Activated CD4-positive, alpha-beta memory T cell treated with anti-CD3 and anti-CD28 coated beads, Interleukin-2, amount 10 ng/mL, durations not matched to agents 7 days and 5 days (primary cell): ENCODE measurements around the gene CLCN4. TPM values are rescaled to one million over a fixed set of nuclear protein-coding genes. Genes with fewer than 3 reads are reported as not detected.

Source experiments
- CTCF ChIA-PET: fragments of 350-600 bp; sonication (Branson Sonifier 250); formaldehyde crosslinking; loops from one replicate; lab custom pipeline; 2021; ENCODE audit warnings: antibody characterized with exemption, inconsistent platforms; lab: Charles Lee
- POLR2A ChIA-PET: fragments of 350-600 bp; sonication (Branson Sonifier 250); formaldehyde crosslinking; loops from one replicate; lab custom pipeline; 2021; ENCODE audit warnings: antibody characterized with exemption; lab: Charles Lee
- DNase-seq: peaks from one replicate; pipeline ENCODE4 v3.0.0-alpha.2; 2020
- H3K27ac Mint-ChIP-seq: one replicate; pipeline ENCODE4 v1.8.0; 2021; ENCODE audit warnings: mild to moderate bottlenecking, mixed read lengths
- H3K27me3 Mint-ChIP-seq: one replicate; pipeline ENCODE4 v1.8.0; 2021; ENCODE audit warnings: mixed read lengths
- H3K36me3 Mint-ChIP-seq: one replicate; pipeline ENCODE4 v1.8.0; 2021; ENCODE audit warnings: low read depth, mixed read lengths
- H3K4me1 Mint-ChIP-seq: one replicate; pipeline ENCODE4 v1.8.0; 2021; ENCODE audit warnings: mixed read lengths
- H3K4me3 Mint-ChIP-seq: one replicate; pipeline ENCODE4 v1.8.0; 2021; ENCODE audit warnings: mild to moderate bottlenecking, mixed read lengths
- H3K9me3 Mint-ChIP-seq: one replicate; pipeline ENCODE4 v1.8.0; 2021; ENCODE audit warnings: mixed read lengths
- total RNA-seq, 2 experiments: library from RNA; stranded (reverse); gene quantifications; one replicate each; pipeline ENCODE4 v1.2.3, GENCODE V29; 2021

The CLCN4 gene
- total RNA-seq, 2 experiments from 2014 or later, result not detected

DNA sequence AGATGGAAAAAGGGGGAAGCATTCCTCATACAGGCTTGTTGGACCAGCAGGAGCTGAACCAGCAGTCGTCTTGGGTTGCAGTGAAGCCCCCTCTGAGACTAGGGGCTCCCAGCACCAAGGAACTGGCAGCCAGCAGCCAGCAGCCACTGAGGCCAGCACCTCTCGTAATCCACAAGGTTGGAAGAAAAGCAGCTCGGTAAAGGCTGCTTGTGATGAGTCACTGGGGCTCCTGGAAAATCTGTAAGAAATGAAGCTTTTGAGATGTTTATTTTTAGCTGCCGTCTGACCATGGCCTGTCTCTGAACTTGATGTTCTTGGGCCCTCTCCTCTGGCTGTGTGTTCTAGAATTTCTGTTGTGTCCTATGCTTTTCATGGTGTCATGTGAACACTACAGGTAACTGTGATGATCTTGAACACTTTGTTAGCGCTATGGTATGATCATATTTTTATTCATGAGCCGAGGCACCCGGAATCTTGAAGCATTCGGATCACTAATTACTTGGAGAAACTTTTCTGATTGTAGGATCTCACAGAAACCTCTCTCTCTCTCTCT lies 18.6 kb downstream of the CLCN4 start:
- Mint-ChIP-seq H3K4me1 (peaks cover 10% of the 10 kb centered on the region), H3K27me3 (peaks cover 2% of the 10 kb centered on the region), H3K9me3 (no peaks in the 10 kb centered on the region), H3K27ac (no peak overlapping the region), H3K36me3 (no peaks in the 10 kb centered on the region), H3K4me3 (no peak overlapping the region)
- DNase-seq, result no peak
- POLR2A ChIA-PET, result no interaction called here
- CTCF ChIA-PET, result no interaction called here

DNA sequence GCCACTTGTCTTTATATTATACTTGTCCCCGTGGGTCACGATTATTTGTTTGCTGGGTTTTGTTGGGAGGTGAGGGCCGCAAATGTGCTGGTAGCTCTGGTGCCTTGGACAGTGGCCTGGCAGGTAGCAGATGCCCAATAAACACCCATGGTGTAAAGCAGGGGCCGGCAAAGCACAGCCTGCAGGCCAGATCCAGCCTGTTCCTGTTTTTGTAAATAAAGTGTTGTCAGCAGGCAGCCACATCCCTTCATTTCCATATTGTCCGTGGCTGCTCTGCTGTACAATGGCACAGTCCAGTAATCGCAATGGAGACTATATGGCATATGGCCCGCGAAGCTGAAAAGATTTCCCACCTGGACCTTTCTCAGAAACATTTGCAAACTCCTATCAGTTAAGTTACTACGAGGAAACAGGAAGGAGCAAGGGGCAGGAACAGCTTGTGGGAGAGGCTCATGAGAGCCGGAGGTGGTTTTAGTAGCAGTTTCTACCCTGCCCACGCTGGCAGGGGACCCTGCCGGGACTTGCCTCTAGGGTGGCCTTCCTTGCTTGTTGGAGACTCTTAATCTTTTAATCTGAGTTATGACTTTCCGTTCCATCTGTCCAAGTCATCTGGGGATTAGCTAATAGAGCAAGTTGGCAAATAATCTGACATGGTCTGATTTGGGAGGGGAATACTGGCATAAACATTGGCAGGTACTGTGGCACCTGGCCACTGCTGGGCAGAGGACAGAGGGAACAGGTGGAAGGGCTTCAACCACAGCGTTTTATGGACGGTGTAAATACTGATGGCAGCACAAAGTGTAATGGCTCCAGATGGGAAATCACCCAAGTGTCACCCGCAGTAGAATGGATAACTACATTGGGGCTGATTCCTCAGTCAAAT lies 19.6 kb downstream of the CLCN4 start:
- no peak for DNase-seq
- POLR2A ChIA-PET, result no interaction called here
- Mint-ChIP-seq H3K27ac (no peak overlapping the region), H3K27me3 (peaks cover 2% of the 10 kb centered on the region), H3K36me3 (no peaks in the 10 kb centered on the region), H3K4me3 (no peak overlapping the region), H3K9me3 (no peaks in the 10 kb centered on the region), H3K4me1 (peaks cover 10% of the 10 kb centered on the region)
- CTCF ChIA-PET, result no interaction called here

DNA sequence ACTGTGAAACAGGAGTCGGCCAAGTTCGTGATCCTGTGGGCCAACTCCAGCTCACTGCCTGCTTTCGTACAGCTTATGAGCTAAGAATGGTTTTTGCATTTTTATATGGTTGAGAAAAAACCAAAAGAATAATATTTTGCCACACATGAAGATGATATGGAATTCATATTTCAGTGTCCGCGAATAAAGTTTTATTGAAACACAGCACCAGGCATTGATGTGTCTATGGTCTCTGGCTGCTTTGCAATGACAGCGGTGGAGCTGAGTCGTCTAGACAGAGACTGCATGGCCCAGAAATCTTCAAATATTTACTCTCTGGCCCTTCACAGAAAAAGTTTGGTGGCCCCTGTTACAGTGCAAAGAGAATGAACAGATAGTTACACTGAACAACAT lies 20.2 kb downstream of the CLCN4 start:
- no peaks in the 10 kb centered on the region for H3K36me3 Mint-ChIP-seq
- no peak for DNase-seq
- peaks cover 2% of the 10 kb centered on the region for H3K27me3 Mint-ChIP-seq
- CTCF ChIA-PET, result no interaction called here
- POLR2A ChIA-PET, result no interaction called here
- H3K27ac Mint-ChIP-seq, result no peak overlapping the region
- no peak overlapping the region for H3K4me3 Mint-ChIP-seq
- no peaks in the 10 kb centered on the region for H3K9me3 Mint-ChIP-seq
- H3K4me1 Mint-ChIP-seq, result peaks cover 10% of the 10 kb centered on the region

DNA sequence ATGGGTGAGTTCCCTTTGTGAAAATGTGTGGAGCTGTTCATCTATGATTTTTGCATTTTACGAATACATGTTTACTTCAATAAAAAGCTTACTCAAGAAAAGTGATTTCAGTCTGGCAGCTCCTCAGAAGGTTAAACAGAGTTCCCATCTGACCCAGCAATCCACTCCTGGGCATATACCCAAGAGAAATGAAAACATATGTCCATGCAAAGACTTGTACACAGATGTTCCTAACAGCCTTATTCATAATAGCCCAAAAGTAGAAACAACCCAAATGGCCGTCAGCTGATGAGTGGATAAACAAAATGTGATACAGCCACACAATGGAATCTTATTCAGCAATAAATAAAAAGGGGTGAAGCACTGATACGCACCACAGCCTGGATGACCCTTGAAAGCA lies 20.8 kb downstream of the CLCN4 start:
- ChIA-PET CTCF (no interaction called here), POLR2A (no interaction called here)
- Mint-ChIP-seq H3K4me3 (no peak overlapping the region), H3K27ac (no peak overlapping the region), H3K27me3 (peaks cover 2% of the 10 kb centered on the region), H3K36me3 (no peaks in the 10 kb centered on the region), H3K4me1 (peaks cover 6% of the 10 kb centered on the region), H3K9me3 (no peaks in the 10 kb centered on the region)
- no peak for DNase-seq

DNA sequence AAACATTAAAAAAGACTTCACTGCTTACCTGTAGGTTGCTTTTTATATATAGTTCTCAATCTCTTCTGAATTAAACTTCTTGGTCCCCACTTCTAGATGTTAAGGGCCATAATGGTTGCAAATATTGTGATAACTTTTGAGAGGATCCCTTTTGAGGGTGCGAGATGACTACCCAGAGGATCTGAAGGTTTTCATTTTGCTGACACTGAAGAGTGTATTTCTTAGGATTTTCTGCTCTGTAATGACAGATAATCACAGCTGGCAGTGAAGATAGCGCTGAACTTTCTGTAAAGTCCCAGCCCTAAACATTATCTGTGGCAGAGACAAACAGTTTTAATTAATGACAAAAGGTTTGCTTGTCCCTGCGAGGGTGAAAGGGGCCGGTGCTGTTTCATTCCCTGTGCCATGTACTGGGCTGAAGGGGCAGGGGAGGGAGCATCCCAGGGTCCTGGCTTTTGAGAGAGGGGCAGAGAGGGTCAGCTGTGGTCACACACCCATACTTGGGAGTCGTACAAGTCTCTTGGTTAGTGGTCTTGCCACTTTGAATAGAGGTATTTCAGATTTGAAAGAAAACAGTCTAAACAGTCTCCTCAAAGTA lies 22.2 kb downstream of the CLCN4 start:
- peaks cover 6% of the 10 kb centered on the region for H3K4me1 Mint-ChIP-seq
- peaks cover 6% of the 10 kb centered on the region for H3K27me3 Mint-ChIP-seq
- CTCF ChIA-PET, result no interaction called here
- H3K27ac Mint-ChIP-seq, result no peak overlapping the region
- DNase-seq, result no peak
- no peak overlapping the region for H3K4me3 Mint-ChIP-seq
- POLR2A ChIA-PET, result no interaction called here
- H3K36me3 Mint-ChIP-seq, result no peaks in the 10 kb centered on the region
- H3K9me3 Mint-ChIP-seq, result no peaks in the 10 kb centered on the region

DNA sequence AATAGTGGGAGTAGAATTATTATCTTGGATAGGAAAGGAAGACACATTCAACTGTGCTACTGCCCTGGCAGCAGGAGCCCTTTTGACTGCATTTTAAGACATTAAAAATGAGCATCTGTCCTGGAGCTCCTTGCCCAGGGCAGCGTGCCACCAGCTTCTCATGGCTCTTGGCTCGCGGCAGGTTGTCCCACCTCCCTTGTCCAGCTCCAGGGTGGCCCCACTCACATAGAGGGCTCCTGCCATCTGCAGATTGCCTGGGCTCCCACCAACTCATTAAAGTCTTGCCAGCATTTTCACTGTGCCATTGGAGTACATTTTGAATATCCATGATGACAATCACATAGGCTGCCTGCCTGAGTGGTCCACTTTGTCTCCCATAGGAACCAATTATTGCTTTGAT lies 27.0 kb downstream of the CLCN4 start:
- CTCF ChIA-PET, result no interaction called here
- peaks cover 7% of the 10 kb centered on the region for H3K27me3 Mint-ChIP-seq
- H3K4me3 Mint-ChIP-seq, result no peak overlapping the region
- no peaks in the 10 kb centered on the region for H3K9me3 Mint-ChIP-seq
- POLR2A ChIA-PET, result no interaction called here
- no peaks in the 10 kb centered on the region for H3K36me3 Mint-ChIP-seq
- no peak for DNase-seq
- no peaks in the 10 kb centered on the region for H3K4me1 Mint-ChIP-seq
- H3K27ac Mint-ChIP-seq, result no peak overlapping the region

DNA sequence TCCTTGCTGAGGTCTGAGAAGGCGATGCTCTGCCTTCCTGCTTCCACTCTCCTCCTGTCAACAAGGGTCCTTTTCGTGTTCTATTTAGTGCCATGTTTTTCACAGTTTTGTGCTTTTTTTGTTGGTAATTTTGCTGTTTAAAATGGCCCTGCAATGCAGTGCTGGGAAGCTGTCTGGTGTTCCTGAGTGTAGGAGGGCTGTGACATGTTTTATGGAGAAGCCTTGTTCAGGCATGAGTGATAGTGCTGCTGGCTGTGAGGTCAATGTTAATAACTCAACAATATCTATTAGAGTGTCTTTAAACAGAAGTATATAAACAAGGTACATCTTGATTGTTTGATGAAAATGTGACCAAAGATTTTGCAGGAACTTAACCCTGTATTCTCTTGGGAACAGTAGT lies 27.6 kb downstream of the CLCN4 start:
- no peaks in the 10 kb centered on the region for H3K36me3 Mint-ChIP-seq
- H3K9me3 Mint-ChIP-seq, result no peaks in the 10 kb centered on the region
- ChIA-PET POLR2A (no interaction called here), CTCF (no interaction called here)
- H3K27ac Mint-ChIP-seq, result no peak overlapping the region
- no peak overlapping the region for H3K4me3 Mint-ChIP-seq
- H3K27me3 Mint-ChIP-seq, result peaks cover 6% of the 10 kb centered on the region
- no peaks in the 10 kb centered on the region for H3K4me1 Mint-ChIP-seq
- no peak for DNase-seq

DNA sequence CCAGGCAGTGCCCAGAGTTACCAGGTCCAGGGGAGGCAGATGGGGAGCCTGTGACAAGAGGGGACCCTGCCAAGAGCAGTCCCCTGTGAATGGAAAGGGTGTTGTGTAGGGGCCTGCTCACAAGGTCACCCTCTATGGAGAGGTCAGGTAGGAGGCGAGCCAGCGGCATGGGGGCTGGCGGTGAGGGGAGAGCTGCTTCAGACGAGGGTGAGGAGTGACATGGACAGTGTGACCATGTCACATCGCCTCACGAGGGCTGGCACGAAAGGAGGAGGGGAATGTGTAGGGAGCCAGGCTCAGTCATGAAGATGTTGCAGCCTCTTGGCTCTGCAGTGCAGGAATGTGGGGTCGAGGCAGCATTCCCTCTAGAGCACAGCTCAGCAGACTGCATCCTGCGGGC lies 29.6 kb downstream of the CLCN4 start:
- POLR2A ChIA-PET, result no interaction called here
- Mint-ChIP-seq H3K27me3 (peaks cover 6% of the 10 kb centered on the region), H3K9me3 (no peaks in the 10 kb centered on the region), H3K27ac (no peak overlapping the region), H3K36me3 (no peaks in the 10 kb centered on the region), H3K4me1 (no peaks in the 10 kb centered on the region), H3K4me3 (no peak overlapping the region)
- CTCF ChIA-PET, result no interaction called here
- DNase-seq, result no peak

DNA sequence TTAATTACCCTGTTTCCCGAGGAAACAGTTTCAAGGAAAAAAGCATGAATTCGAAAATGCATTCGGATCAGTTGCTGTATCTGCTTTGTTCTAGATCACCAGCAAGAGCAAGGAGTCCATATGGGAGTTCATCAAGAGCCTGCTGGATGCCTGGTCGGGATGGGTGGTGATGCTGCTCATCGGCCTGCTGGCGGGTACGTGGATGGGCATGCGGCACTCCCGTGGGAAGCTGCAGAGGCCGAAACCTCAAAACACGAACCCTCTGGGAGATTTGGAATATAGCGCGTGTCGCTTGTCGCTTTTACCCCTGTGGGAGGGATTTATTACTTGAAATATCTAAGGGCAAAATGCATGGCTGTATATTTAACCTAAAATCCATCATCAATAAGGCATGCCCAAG lies 30.6 kb downstream of the CLCN4 start:
- Mint-ChIP-seq H3K27me3 (peaks cover 6% of the 10 kb centered on the region), H3K9me3 (no peaks in the 10 kb centered on the region), H3K27ac (no peak overlapping the region), H3K36me3 (no peaks in the 10 kb centered on the region), H3K4me3 (no peak overlapping the region), H3K4me1 (no peaks in the 10 kb centered on the region)
- ChIA-PET CTCF (no interaction called here), POLR2A (no interaction called here)
- no peak for DNase-seq

DNA sequence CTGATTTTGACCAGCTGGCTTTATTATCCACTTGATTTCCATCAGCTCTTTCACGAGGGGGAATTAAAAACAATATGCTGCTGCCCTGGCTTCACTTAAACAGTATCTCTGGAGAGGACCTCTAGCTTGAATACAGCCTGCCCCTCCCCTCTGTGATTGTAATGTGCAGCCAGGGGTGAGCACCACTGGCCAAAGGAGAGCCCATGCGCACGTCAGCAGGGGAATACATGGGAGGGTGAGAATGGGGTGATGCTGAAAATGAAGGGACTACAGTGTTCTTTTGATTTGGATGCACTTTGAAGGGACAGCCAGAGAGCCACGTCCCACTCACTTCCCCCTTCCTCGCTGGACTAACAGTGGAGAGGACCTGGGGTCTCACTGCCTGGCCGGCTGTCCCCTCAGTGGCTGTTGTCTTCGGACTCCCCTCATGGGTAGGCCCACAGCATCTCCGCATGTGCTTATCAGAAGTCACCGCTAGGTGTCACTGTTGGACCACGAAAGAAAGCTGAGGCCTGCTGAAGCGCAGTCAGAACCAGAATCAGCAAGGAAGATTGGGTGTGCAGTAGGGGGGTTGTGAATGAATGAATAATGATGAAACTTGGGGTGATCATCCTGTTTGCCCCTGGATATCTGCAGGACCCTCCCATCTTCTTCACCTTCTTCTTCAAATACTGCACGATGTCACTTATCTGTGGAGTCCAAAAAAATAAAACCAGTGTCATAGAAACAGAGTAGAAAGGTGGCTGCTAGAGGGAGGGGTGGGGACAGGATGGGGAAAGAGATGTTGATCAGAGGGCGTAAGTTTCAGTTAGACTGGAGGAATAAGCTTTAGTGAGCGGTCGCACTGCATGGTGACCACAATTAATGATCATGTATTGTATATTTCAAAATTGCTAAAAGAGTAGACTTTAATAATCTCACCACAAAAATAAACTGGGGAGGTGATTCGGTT lies 32.8 kb downstream of the CLCN4 start:
- no peak overlapping the region for H3K4me3 Mint-ChIP-seq
- no peak overlapping the region for H3K27ac Mint-ChIP-seq
- H3K4me1 Mint-ChIP-seq, result no peaks in the 10 kb centered on the region
- DNase-seq, result peak; percentile 66
- ChIA-PET POLR2A (no interaction called here), CTCF (interaction anchor here (0.8 to 2.6 kb wide), 13 partner anchors 11 to 947 kb away, joined by 3 to 36 read pairs (median 4); no protein-coding TSS in a partner anchor)
- no peaks in the 10 kb centered on the region for H3K9me3 Mint-ChIP-seq
- peaks cover 2% of the 10 kb centered on the region for H3K27me3 Mint-ChIP-seq
- H3K36me3 Mint-ChIP-seq, result no peaks in the 10 kb centered on the region

DNA sequence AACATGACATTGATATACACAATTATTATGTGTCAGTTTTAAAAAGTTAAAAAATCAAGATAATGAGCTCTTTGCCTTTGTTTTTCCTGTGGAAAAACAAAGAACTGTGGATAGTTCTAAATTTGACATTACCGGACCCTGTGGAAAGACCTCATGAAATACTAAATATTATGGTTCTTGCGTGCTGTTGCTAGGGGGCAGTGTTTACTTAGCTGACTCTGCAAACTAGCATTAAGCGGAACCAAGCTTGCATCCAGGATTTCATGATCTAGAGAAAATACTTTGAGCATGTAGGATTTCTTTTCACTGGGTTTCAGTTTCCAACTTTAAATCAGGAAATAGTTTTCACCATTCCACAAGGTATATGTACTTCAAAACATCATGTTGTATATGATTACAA lies 33.6 kb downstream of the CLCN4 start:
- Mint-ChIP-seq H3K9me3 (no peaks in the 10 kb centered on the region), H3K36me3 (no peaks in the 10 kb centered on the region), H3K4me3 (no peak overlapping the region), H3K4me1 (no peaks in the 10 kb centered on the region), H3K27me3 (no peaks in the 10 kb centered on the region), H3K27ac (no peak overlapping the region)
- ChIA-PET POLR2A (no interaction called here), CTCF (interaction anchor here (0.8 to 2.6 kb wide), 16 partner anchors 11 to 947 kb away, joined by 3 to 36 read pairs (median 4); no protein-coding TSS in a partner anchor)
- no peak for DNase-seq

DNA sequence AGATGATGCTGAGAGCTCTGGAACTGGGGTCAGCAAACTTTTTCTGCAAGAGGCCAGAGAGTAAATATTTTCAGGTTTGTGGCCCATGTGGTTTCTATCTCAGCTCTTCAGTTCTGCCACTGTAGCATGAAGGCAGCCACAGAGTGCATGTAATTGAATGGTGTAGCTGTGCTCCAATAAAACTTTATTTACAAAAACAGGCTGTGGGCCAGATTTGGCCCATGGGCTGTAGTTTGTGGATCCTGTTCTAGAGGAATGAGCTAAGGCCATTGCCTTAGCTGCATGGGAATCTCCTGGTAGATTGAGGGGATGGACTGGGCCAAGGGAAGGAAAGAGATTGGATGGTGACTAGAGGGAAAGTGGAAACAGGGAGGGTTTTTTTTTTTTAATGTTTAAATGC lies 36.8 kb downstream of the CLCN4 start:
- H3K4me3 Mint-ChIP-seq, result no peak overlapping the region
- H3K27me3 Mint-ChIP-seq, result no peaks in the 10 kb centered on the region
- H3K9me3 Mint-ChIP-seq, result no peaks in the 10 kb centered on the region
- no peaks in the 10 kb centered on the region for H3K36me3 Mint-ChIP-seq
- DNase-seq, result no peak
- POLR2A ChIA-PET, result no interaction called here
- CTCF ChIA-PET, result no interaction called here
- no peak overlapping the region for H3K27ac Mint-ChIP-seq
- no peaks in the 10 kb centered on the region for H3K4me1 Mint-ChIP-seq

DNA sequence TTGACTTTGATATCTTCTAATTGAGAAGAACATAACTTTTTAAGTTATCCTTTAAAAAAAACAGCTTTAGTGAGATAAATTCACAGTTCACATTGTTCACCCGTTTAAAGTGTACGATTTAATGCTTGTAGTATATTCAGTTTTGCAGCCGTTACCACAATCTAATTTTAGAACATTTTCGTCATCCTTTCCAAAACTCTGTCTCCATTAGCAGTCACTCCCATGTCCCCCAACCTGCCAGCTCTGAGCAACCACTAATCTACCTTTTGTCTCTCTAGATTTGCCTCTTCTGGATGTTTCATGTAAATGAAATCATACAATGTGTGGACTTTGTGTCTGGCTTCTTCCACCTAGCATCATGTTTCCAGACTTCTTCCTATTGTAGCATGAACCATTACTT lies 38.6 kb downstream of the CLCN4 start:
- POLR2A ChIA-PET, result no interaction called here
- Mint-ChIP-seq H3K9me3 (no peaks in the 10 kb centered on the region), H3K36me3 (no peaks in the 10 kb centered on the region), H3K4me1 (peaks cover 4% of the 10 kb centered on the region), H3K4me3 (no peak overlapping the region), H3K27ac (no peak overlapping the region), H3K27me3 (no peaks in the 10 kb centered on the region)
- DNase-seq, result no peak
- CTCF ChIA-PET, result no interaction called here
